WERI-Rb-1 (cell line): ENCODE measurements around the gene SMYD1.

Experiments
- DNase-seq: peaks from one replicate; pipeline ENCODE4 v3.0.0-alpha.2; 2020
- H3K27ac ChIP-seq: fragments of 250-450 bp; sonication (Bioruptor Pico); 2 replicates; pipeline ENCODE4 v1.5.1; 2020; ENCODE audit warnings: mild to moderate bottlenecking, moderate library complexity
- H3K27me3 ChIP-seq: fragments of 250-450 bp; sonication (Bioruptor Pico); 2 replicates; pipeline ENCODE4 v1.5.1; 2021; ENCODE audit warnings: mild to moderate bottlenecking, low read depth, moderate library complexity; ENCODE audit not compliant: insufficient read depth, severe bottlenecking
- H3K36me3 ChIP-seq: fragments of 250-450 bp; sonication (Bioruptor Pico); 2 replicates; pipeline ENCODE4 v1.5.1; 2020; ENCODE audit warnings: mild to moderate bottlenecking, moderate library complexity
- H3K4me3 ChIP-seq: 2 replicates; pipeline ENCODE4 v1.5.1; 2011; ENCODE audit warnings: low read depth, mild to moderate bottlenecking, control low read depth, low read length
- H3K9me3 ChIP-seq: fragments of 250-450 bp; sonication (Bioruptor Pico); 2 replicates; pipeline ENCODE4 v1.5.1; 2021; ENCODE audit warnings: mild to moderate bottlenecking, moderate library complexity; ENCODE audit not compliant: severe bottlenecking
- TF ChIP-seq, protein P1 (sequence below): IDR thresholded peaks from 2 replicates; pipeline ENCODE4 v1.5.1; 2011; ENCODE audit warnings: low read depth, mild to moderate bottlenecking, control low read depth, inconsistent platforms, low read length

SMYD1 gene

DNA sequence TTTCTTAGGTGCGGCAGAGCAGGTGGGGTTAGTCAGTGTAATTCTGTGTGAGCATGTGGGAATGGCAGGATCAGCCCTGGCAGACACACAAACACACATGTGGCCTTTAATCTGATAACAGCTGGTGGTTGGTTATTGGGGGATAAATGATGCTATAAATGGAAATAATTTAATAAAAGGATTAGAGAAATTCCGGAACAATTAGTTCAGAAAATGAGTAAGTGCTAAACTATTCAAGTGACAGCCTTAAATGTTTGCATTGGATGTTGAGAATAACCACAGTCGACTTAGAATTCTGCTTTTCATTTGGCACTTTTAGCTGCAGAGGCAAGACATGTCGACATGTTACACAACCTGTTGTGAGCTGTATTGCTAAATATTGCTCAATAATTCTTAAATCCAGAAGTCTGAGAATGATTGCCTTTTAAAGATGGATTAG lies 7.2 kb downstream of the SMYD1 start:
- Histone ChIP-seq H3K36me3 (no peaks in the 10 kb centered on the region), H3K27ac (no peak overlapping the region), H3K4me3 (no peak overlapping the region), H3K9me3 (no peaks in the 10 kb centered on the region), H3K27me3 (peaks cover 36% of the 10 kb centered on the region)
- TF ChIP-seq, protein P1, sequence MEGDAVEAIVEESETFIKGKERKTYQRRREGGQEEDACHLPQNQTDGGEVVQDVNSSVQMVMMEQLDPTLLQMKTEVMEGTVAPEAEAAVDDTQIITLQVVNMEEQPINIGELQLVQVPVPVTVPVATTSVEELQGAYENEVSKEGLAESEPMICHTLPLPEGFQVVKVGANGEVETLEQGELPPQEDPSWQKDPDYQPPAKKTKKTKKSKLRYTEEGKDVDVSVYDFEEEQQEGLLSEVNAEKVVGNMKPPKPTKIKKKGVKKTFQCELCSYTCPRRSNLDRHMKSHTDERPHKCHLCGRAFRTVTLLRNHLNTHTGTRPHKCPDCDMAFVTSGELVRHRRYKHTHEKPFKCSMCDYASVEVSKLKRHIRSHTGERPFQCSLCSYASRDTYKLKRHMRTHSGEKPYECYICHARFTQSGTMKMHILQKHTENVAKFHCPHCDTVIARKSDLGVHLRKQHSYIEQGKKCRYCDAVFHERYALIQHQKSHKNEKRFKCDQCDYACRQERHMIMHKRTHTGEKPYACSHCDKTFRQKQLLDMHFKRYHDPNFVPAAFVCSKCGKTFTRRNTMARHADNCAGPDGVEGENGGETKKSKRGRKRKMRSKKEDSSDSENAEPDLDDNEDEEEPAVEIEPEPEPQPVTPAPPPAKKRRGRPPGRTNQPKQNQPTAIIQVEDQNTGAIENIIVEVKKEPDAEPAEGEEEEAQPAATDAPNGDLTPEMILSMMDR, result no peak
- DNase-seq, result no peak

DNA sequence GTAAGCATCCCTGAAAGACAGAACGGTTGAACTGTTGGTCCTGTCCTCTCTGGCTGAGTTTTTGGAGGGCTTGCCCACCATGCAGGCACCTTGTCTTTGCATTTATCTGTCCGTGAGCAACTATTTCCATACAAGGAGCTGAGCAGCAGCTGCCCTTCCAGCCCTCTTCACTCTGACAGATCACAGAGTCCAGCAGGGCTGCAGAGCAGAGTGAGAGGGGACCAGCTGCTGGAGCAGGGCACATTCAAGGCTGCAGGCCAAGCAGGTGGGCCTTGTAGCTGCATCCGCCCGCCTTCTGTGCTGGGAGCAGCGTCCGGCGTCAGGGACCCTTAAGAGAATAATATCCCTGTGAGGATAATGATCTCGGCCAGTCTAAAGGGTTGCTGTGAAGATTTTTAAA lies 9.5 kb downstream of the SMYD1 start:
- DNase-seq, result no peak
- no peaks in the 10 kb centered on the region for H3K9me3 ChIP-seq
- H3K27me3 ChIP-seq, result peaks cover 45% of the 10 kb centered on the region

DNA sequence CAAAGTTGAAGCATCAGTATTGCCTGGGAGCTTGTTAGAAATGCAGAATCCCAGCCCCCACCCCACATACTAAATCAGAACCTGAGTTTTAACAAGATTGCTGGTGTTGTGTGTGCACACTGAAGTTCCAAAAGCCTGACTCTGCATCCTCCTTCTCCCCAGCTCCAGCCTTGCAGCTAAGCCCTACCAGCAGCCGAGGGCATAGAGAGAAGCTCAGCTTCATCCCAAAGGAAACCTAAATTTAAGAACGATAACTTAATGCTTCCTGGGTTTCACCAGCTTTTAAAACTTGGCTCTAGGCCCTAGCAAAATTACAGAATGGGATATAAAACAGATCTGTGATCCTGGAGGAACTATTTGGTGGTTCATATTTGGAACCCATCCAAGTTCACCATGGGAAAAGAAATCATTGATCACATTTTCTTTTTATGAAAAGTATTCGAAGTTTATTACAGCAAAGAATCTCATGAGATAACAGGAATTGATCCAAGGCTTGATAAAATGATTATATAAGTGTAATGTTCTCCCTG lies 11.1 kb downstream of the SMYD1 start:
- no peak for DNase-seq
- TF ChIP-seq, protein P1, result no peak
- Histone ChIP-seq H3K27ac (no peak overlapping the region), H3K36me3 (no peaks in the 10 kb centered on the region), H3K9me3 (no peaks in the 10 kb centered on the region), H3K27me3 (peaks cover 52% of the 10 kb centered on the region), H3K4me3 (no peak overlapping the region)

More for the DNA sequence above, 9.5 kb downstream of the SMYD1 start:
- no peak overlapping the region for H3K4me3 ChIP-seq
- no peak overlapping the region for H3K27ac ChIP-seq
- TF ChIP-seq, protein P1, result no peak
- H3K36me3 ChIP-seq, result no peaks in the 10 kb centered on the region

DNA sequence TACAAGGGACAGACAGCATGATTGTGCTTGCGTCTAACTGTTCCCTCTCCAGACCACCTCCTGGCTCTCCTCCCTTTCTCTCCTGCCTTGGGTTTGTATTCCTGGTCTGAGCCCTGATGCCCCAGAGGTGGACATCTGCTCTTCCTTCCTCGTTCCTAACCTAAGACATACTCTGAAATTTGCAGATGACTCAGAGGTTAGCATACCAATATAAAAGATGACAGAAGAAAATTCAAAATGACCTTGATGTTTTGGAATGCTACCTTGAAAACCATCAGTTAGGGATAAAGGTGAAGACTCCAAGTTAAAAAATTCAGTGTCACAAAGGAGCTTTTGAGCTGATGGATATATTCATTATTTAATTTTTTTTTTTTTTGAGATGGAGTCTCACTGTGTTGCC lies 12.9 kb downstream of the SMYD1 start:
- H3K27me3 ChIP-seq, result peaks cover 61% of the 10 kb centered on the region
- TF ChIP-seq, protein P1, result no peak
- H3K4me3 ChIP-seq, result no peak overlapping the region
- H3K9me3 ChIP-seq, result no peaks in the 10 kb centered on the region
- H3K27ac ChIP-seq, result no peak overlapping the region
- no peaks in the 10 kb centered on the region for H3K36me3 ChIP-seq
- DNase-seq, result no peak

DNA sequence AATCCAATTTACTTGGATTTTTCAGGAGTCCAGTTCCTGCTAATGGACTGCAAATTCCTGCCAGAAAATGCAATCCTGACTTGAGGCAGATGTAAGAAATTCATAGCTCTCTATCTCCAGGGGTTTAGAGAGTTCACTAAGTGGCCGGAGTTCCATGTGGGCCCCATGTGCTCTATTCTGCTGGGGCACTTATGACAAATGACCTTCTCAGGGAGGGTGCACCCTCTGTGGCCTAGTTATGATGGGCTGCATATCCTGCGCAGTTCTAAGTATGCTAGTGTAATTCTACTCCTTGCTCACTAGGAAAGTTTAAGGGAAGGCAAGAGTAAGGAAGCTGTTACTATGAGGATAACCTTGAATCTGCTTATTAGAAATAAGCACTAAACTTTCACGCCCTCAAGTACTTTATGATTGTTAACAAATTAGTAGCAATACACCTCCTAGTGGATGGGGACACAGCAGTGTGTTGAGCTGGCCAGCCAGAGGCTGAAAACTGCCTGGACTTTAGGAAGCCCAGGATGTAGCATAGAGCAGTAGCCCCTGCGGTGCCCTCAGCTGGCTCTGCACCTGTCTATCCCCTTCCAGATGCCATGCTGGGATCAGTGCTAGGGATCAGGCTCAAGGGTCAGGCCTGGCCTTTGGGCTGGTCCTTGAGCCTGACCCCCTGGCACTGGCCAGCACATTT lies 14.4 kb downstream of the SMYD1 start:
- Histone ChIP-seq H3K27ac (no peak overlapping the region), H3K9me3 (no peaks in the 10 kb centered on the region), H3K4me3 (no peak overlapping the region), H3K27me3 (peaks cover 55% of the 10 kb centered on the region), H3K36me3 (no peaks in the 10 kb centered on the region)
- TF ChIP-seq, protein P1, result no peak
- no peak for DNase-seq
